Liver (tissue), 9 donors: ENCODE measurements around the gene SIPA1L3. TPM values are rescaled to one million over a fixed set of nuclear protein-coding genes. Genes with fewer than 3 reads are reported as not detected.

ENCODE experiments used
- DNase-seq: peaks from one replicate; pipeline ENCODE4 v3.0.0-alpha.2; 2017; ENCODE audit warnings: low spot score
- H3K27ac ChIP-seq, 2 donors: one replicate each; pipeline ENCODE4 v1.7.0; 2013; ENCODE audit warnings: inconsistent platforms in 2 of 2, low read length in 2 of 2, control low read depth in 1 of 2, low read depth in 1 of 2, mild to moderate bottlenecking in 1 of 2
- H3K27me3 ChIP-seq, 4 donors: one replicate each; pipeline versions ENCODE4 v1.6.1 to v1.7.0; 2013; ENCODE audit warnings: low read length in 3 of 4, inconsistent platforms in 1 of 4, mild to moderate bottlenecking in 1 of 4, moderate library complexity in 1 of 4; ENCODE audit not compliant: control insufficient read depth in 4 of 4, insufficient read depth in 4 of 4
- H3K36me3 ChIP-seq, 4 donors: one replicate each; pipeline versions ENCODE4 v1.6.1 to v1.7.0; 2013; ENCODE audit warnings: low read length in 3 of 4, mild to moderate bottlenecking in 3 of 4, low read depth in 1 of 4, moderate library complexity in 1 of 4; ENCODE audit not compliant: control insufficient read depth in 4 of 4, insufficient read depth in 3 of 4
- H3K4me1 ChIP-seq, 4 donors: one replicate each; pipeline versions ENCODE4 v1.6.1 to v1.7.0; 2013; ENCODE audit warnings: low read length in 3 of 4, mild to moderate bottlenecking in 3 of 4, moderate library complexity in 1 of 4; ENCODE audit not compliant: control insufficient read depth in 4 of 4, insufficient read depth in 4 of 4
- H3K4me3 ChIP-seq, 3 donors: one replicate each; pipeline versions ENCODE4 v1.6.1 to v1.7.0; 2013; ENCODE audit warnings: low read length in 3 of 3, control low read depth in 1 of 3, low read depth in 1 of 3, mild to moderate bottlenecking in 1 of 3
- H3K9ac ChIP-seq, 2 donors: one replicate each; pipeline ENCODE4 v1.7.0; 2013; ENCODE audit warnings: low read length in 2 of 2, mild to moderate bottlenecking in 2 of 2, moderate library complexity in 2 of 2, control low read depth in 1 of 2, low read depth in 1 of 2
- H3K9me3 ChIP-seq, 4 donors: one replicate each; pipeline versions ENCODE4 v1.6.1 to v1.7.0; 2013; ENCODE audit warnings: low read length in 3 of 4; ENCODE audit not compliant: control insufficient read depth in 4 of 4
- FOXA1 ChIP-seq: IDR thresholded peaks from 2 replicates; pipeline ENCODE4 v1.6.1; 2016; ENCODE audit warnings: antibody characterized with exemption
- FOXA2 ChIP-seq: IDR thresholded peaks from 2 replicates; pipeline ENCODE4 v1.6.1; 2016; ENCODE audit warnings: antibody characterized with exemption
- GABPA ChIP-seq, 2 donors: IDR thresholded peaks in 1 of 2; conservative IDR thresholded peaks in 1 of 2; 2 replicates each; pipeline ENCODE4 v1.6.1; 2016; ENCODE audit warnings: antibody characterized with exemption in 2 of 2, mild to moderate bottlenecking in 1 of 2, moderate library complexity in 1 of 2
- HNF4A ChIP-seq, 2 donors: conservative IDR thresholded peaks; 2 replicates each; pipeline ENCODE4 v1.6.1; 2016; ENCODE audit warnings: antibody characterized with exemption in 2 of 2, mild to moderate bottlenecking in 2 of 2
- HNF4G ChIP-seq: IDR thresholded peaks from 2 replicates; pipeline ENCODE4 v1.6.1; 2016; ENCODE audit warnings: antibody characterized with exemption
- JUND ChIP-seq, 2 donors: IDR thresholded peaks; 2 replicates each; pipeline ENCODE4 v1.6.1; 2016; ENCODE audit warnings: antibody characterized with exemption in 2 of 2
- RAD21 ChIP-seq, 2 donors: IDR thresholded peaks; 2 replicates each; pipeline ENCODE4 v1.6.1; 2016; ENCODE audit warnings: antibody characterized with exemption in 2 of 2, mild to moderate bottlenecking in 2 of 2
- RXRA ChIP-seq, 2 donors: IDR thresholded peaks; 2 replicates each; pipeline ENCODE4 v1.6.1; 2017 to 2018; ENCODE audit warnings: antibody characterized with exemption in 2 of 2, mild to moderate bottlenecking in 1 of 2
- SP1 ChIP-seq: IDR thresholded peaks from 2 replicates; pipeline ENCODE4 v1.6.1; 2018; ENCODE audit warnings: antibody characterized with exemption, mild to moderate bottlenecking
- TAF1 ChIP-seq: conservative IDR thresholded peaks from 2 replicates; pipeline ENCODE4 v1.6.1; 2016; ENCODE audit warnings: antibody characterized with exemption, mild to moderate bottlenecking
- YY1 ChIP-seq: IDR thresholded peaks from 2 replicates; pipeline ENCODE4 v1.6.1; 2016; ENCODE audit warnings: antibody characterized with exemption, mild to moderate bottlenecking
- WGBS: extraction: QIAGEN DNeasy Blood & Tissue Kit; methylation state at CpG from one replicate; pipeline ENCODE4 v1.1.7; 2013; 5-methylcytosine and 5-hydroxymethylcytosine counted together
- polyA plus RNA-seq, 2 donors: library from polyadenylated mRNA; stranded (reverse) in 1 of 2; unstranded in 1 of 2; fragments of 200-250 nt in 1 of 2; fragments of >200 nt in 1 of 2; fragmentation: Nextera tagmentation in 1 of 2; extraction: Ambion mirVana in 1 of 2; gene quantifications; one replicate each; pipeline versions ENCODE4 v1.2.1 to v1.2.3, GENCODE V29; 2013 to 2015
- total RNA-seq, 2 donors: library from RNA; depleted of rRNA; stranded (reverse); fragments of >200 nt; gene quantifications; one replicate each; pipeline ENCODE4 v1.2.3, GENCODE V29; 2014
- TF ChIP-seq, protein P1 (sequence below): IDR thresholded peaks from 2 replicates; pipeline ENCODE4 v1.6.1; 2016; ENCODE audit warnings: antibody characterized with exemption
- TF ChIP-seq, protein P2 (sequence below): fragments of 150-350 bp; IDR thresholded peaks from 2 replicates; pipeline ENCODE4 v1.5.1; 2017; ENCODE audit warnings: improper control_type of control experiment, low read depth, low read length; ENCODE audit not compliant: missing input control
- TF ChIP-seq, protein P3 (sequence below): IDR thresholded peaks from 2 replicates; pipeline ENCODE4 v1.6.1; 2016; ENCODE audit warnings: antibody characterized with exemption
- TF ChIP-seq, protein P4 (sequence below): IDR thresholded peaks from 2 replicates; pipeline ENCODE4 v1.6.1; 2016; ENCODE audit warnings: antibody characterized with exemption, mild to moderate bottlenecking
- donor health status: healthy.
- donor health status: healthy.
- donor health status: healthy.
- donor health status: healthy.
- donor health status: healthy.

Gene SIPA1L3
- total and polyA plus RNA-seq, 4 donors = 2.4 to 10.0 (median 4.4) TPM

DNA sequence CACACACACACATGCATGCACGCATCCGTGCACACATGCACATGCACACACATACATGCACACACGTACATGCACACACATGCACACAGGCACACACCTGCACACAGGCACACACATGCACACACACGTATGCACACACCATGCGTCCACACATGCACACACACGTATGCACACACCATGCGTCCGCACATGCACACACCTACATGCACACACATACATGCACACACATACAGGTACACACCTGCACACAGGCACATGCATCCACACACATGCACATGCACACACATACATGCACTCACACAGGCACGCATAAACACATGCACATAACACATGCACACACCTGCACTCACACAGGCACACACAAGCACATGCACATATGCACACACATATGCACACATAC is 204.9 kb downstream of the SIPA1L3 start:
- 98% methylated on average over 9 of the region's 9 CpGs for WGBS
- H3K36me3 ChIP-seq = peaks cover 6 to 42% (median 16%) of the 10 kb centered on the region in 4 donors
- H3K4me3 ChIP-seq = no peak overlapping the region
- H3K9ac ChIP-seq = no peak overlapping the region
- no peak for DNase-seq
- H3K27ac ChIP-seq = no peak overlapping the region
- TF ChIP-seq, protein P1, sequence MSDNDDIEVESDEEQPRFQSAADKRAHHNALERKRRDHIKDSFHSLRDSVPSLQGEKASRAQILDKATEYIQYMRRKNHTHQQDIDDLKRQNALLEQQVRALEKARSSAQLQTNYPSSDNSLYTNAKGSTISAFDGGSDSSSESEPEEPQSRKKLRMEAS = no peak
- TF ChIP-seq HNF4G = no peak
- TF ChIP-seq, protein P2, sequence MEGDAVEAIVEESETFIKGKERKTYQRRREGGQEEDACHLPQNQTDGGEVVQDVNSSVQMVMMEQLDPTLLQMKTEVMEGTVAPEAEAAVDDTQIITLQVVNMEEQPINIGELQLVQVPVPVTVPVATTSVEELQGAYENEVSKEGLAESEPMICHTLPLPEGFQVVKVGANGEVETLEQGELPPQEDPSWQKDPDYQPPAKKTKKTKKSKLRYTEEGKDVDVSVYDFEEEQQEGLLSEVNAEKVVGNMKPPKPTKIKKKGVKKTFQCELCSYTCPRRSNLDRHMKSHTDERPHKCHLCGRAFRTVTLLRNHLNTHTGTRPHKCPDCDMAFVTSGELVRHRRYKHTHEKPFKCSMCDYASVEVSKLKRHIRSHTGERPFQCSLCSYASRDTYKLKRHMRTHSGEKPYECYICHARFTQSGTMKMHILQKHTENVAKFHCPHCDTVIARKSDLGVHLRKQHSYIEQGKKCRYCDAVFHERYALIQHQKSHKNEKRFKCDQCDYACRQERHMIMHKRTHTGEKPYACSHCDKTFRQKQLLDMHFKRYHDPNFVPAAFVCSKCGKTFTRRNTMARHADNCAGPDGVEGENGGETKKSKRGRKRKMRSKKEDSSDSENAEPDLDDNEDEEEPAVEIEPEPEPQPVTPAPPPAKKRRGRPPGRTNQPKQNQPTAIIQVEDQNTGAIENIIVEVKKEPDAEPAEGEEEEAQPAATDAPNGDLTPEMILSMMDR = no peak
- TF ChIP-seq, protein P3, sequence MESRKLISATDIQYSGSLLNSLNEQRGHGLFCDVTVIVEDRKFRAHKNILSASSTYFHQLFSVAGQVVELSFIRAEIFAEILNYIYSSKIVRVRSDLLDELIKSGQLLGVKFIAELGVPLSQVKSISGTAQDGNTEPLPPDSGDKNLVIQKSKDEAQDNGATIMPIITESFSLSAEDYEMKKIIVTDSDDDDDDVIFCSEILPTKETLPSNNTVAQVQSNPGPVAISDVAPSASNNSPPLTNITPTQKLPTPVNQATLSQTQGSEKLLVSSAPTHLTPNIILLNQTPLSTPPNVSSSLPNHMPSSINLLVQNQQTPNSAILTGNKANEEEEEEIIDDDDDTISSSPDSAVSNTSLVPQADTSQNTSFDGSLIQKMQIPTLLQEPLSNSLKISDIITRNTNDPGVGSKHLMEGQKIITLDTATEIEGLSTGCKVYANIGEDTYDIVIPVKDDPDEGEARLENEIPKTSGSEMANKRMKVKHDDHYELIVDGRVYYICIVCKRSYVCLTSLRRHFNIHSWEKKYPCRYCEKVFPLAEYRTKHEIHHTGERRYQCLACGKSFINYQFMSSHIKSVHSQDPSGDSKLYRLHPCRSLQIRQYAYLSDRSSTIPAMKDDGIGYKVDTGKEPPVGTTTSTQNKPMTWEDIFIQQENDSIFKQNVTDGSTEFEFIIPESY = no peak
- TF ChIP-seq SP1 = no peak
- TF ChIP-seq, protein P4, sequence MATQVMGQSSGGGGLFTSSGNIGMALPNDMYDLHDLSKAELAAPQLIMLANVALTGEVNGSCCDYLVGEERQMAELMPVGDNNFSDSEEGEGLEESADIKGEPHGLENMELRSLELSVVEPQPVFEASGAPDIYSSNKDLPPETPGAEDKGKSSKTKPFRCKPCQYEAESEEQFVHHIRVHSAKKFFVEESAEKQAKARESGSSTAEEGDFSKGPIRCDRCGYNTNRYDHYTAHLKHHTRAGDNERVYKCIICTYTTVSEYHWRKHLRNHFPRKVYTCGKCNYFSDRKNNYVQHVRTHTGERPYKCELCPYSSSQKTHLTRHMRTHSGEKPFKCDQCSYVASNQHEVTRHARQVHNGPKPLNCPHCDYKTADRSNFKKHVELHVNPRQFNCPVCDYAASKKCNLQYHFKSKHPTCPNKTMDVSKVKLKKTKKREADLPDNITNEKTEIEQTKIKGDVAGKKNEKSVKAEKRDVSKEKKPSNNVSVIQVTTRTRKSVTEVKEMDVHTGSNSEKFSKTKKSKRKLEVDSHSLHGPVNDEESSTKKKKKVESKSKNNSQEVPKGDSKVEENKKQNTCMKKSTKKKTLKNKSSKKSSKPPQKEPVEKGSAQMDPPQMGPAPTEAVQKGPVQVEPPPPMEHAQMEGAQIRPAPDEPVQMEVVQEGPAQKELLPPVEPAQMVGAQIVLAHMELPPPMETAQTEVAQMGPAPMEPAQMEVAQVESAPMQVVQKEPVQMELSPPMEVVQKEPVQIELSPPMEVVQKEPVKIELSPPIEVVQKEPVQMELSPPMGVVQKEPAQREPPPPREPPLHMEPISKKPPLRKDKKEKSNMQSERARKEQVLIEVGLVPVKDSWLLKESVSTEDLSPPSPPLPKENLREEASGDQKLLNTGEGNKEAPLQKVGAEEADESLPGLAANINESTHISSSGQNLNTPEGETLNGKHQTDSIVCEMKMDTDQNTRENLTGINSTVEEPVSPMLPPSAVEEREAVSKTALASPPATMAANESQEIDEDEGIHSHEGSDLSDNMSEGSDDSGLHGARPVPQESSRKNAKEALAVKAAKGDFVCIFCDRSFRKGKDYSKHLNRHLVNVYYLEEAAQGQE = no peak
- no peak for TF ChIP-seq RAD21 (IDR thresholded peaks at IDR 0.05)
- no peak for TF ChIP-seq FOXA1
- no peak for TF ChIP-seq YY1
- no peak for TF ChIP-seq HNF4A (conservative IDR thresholded peaks at IDR 0.05)
- no peak for TF ChIP-seq RXRA (IDR thresholded peaks at IDR 0.05)
- H3K27me3 ChIP-seq = no peaks in the 10 kb centered on the region
- no peaks in the 10 kb centered on the region for H3K4me1 ChIP-seq
- H3K9me3 ChIP-seq = no peaks in the 10 kb centered on the region

DNA sequence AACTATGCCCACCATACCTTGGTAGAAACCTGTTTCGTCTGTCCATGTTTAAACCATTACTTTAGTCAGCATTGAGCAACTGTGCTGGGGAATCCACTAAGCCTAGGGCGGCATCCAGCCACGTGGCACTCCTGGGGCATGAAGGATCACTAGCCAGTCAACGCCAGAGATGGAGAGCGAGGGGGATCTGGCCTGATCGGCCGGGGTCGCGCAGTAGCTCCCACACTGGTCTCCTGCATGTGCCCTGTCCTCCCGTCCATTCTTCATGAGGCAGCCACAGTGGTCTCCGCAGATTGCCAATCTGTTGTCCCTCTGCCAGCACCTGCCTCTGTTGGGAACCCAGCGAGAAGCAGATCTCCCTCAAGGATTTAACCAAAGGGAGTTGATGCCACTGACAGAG is 207.6 kb downstream of the SIPA1L3 start:
- H3K9me3 ChIP-seq = no peaks in the 10 kb centered on the region
- peaks cover 4 to 28% (median 18%) of the 10 kb centered on the region in 4 donors for H3K36me3 ChIP-seq
- TF ChIP-seq, protein P3 = no peak
- TF ChIP-seq RXRA (IDR thresholded peaks at IDR 0.05) (no peak), YY1 (no peak), HNF4A (conservative IDR thresholded peaks at IDR 0.05) (no peak), TAF1 (no peak), GABPA (IDR thresholded peaks at IDR 0.05 in 1 of 2, conservative IDR thresholded peaks at IDR 0.05 in 1 of 2) (no peak), RAD21 (IDR thresholded peaks at IDR 0.05) (no peak), FOXA2 (no peak), HNF4G (no peak), JUND (IDR thresholded peaks at IDR 0.05) (no peak), FOXA1 (no peak)
- H3K4me1 ChIP-seq = no peaks in the 10 kb centered on the region
- DNase-seq = no peak
- no peaks in the 10 kb centered on the region for H3K27me3 ChIP-seq
- no peak overlapping the region for H3K27ac ChIP-seq
- H3K4me3 ChIP-seq = no peak overlapping the region
- no peak overlapping the region for H3K9ac ChIP-seq
- 98% methylated on average over 12 of the region's 12 CpGs for WGBS
